GM21526 (cell line): ENCODE data around the gene SIM1.

Experiments
- ATAC-seq: cut with Tn5 transposase; IDR thresholded peaks from one replicate; pipeline ENCODE4 v1.9.1; 2021; ENCODE audit warnings: moderate library complexity; ENCODE audit not compliant: unreplicated experiment, low FRiP score

The SIM1 gene, protein sequence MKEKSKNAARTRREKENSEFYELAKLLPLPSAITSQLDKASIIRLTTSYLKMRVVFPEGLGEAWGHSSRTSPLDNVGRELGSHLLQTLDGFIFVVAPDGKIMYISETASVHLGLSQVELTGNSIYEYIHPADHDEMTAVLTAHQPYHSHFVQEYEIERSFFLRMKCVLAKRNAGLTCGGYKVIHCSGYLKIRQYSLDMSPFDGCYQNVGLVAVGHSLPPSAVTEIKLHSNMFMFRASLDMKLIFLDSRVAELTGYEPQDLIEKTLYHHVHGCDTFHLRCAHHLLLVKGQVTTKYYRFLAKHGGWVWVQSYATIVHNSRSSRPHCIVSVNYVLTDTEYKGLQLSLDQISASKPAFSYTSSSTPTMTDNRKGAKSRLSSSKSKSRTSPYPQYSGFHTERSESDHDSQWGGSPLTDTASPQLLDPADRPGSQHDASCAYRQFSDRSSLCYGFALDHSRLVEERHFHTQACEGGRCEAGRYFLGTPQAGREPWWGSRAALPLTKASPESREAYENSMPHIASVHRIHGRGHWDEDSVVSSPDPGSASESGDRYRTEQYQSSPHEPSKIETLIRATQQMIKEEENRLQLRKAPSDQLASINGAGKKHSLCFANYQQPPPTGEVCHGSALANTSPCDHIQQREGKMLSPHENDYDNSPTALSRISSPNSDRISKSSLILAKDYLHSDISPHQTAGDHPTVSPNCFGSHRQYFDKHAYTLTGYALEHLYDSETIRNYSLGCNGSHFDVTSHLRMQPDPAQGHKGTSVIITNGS

DNA sequence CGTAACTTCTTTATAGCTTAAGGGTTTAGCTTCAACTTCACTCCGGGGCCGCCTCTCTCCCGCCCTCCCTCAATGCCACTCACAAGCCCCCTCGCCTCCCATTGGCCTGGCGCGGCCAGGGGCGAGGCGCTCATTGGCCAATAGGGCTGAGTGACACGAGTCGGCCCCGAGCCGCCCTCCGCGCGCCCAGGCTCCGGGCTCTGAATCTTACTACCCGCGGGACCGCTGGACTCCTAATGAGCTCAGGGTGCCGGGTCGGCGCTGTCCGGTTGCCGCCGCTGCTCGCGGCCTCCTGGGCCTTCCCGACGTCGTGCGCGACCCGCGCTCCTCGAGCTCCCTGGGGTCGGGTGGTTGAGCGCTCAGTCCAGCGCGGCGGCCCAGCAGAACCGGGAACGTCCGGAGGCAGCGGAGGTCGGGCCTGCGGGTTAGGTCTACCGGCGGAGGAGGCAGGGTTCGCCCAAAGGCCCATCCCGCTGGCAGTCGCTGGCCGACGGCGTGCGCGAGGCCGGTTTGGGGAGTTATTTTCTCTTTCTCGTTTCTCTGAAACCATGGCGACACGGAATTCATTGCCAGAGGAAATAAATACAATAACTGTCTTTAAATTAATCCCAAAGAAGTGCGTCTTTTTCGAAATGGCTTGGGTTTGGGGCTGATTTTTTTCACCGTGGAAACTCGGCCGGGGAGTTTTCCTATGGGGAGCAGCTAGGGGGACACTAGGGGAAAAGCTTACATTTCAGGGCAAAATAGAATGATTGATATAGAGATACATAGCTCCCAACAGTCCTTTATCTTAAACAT is at the start of gene SIM1:
Gene SIM1 (minus strand): TSS at position 19 of the 798 bp plus-strand sequence. CDS start 1,453 bp downstream, outside the sequence.
- peak; percentile 45 for ATAC-seq

DNA sequence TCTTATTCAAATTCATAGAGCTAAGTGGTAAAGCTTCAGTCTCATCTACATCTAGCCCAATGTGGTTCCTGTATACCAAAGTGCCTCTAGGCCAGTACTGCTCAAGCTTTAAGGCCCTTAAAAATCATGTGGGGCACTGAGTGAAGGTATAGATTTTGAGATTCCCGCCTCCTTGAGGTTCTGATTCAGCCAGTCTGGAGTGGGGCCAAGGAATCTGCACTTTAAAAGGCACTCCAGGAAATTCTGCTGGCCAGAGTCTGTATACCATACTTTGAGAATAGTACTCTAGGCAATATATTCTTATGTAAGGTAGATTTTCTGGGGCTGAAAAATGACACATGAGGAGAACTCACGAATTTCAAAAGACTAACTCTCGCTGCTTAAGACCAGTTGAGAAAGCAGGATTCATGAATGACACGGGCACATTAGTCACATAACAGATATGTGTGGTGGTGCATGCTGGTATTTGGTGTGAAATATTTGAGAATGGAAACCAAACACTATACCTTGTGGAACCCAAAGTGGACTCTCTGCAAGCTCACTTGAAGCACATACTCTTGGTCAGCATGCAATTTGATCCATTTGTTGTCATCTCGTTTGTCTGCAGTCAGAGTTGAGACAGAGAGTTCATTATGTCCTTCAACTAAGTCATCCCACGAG is 47.6 kb upstream of the SIM1 start:
- no peak for ATAC-seq

DNA sequence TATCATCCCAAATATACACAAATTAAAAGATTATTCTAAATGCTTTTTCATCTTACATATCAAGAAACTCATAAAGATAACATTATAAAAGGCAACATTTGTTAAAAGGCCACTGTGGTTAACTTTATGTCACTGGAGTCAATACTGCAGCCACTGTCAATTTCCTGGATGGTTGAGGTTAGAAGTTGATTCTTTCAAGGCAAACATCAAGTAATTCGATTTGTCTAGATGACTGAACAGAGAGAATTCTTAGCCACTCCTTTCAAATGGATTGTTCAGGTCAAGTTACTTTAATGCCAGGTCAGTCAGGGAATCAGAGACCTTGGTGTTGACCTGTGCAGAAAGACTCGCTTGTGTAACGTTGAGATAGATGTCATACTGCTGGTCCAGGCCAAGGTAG is 44.4 kb upstream of the SIM1 start:
- no peak for ATAC-seq

DNA sequence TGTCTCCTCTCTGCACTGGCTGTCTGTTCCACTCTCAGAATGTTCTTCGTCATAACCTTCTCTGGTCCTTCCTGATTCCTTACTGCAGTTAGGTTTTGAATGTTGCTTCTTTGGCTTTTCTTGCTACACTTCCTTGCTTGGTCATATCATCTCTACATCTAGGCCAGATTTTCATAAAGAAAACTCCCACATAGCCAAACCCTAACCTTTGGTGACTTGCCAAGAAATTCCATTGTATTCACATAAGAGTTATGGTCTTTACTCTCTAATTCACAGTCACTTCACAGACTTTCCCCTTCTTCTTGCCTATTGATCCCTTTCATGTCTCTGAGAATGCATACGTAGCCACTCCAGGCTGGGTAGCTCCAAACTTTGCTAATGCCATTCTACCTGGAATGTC is 41.9 kb upstream of the SIM1 start:
- no peak for ATAC-seq

DNA sequence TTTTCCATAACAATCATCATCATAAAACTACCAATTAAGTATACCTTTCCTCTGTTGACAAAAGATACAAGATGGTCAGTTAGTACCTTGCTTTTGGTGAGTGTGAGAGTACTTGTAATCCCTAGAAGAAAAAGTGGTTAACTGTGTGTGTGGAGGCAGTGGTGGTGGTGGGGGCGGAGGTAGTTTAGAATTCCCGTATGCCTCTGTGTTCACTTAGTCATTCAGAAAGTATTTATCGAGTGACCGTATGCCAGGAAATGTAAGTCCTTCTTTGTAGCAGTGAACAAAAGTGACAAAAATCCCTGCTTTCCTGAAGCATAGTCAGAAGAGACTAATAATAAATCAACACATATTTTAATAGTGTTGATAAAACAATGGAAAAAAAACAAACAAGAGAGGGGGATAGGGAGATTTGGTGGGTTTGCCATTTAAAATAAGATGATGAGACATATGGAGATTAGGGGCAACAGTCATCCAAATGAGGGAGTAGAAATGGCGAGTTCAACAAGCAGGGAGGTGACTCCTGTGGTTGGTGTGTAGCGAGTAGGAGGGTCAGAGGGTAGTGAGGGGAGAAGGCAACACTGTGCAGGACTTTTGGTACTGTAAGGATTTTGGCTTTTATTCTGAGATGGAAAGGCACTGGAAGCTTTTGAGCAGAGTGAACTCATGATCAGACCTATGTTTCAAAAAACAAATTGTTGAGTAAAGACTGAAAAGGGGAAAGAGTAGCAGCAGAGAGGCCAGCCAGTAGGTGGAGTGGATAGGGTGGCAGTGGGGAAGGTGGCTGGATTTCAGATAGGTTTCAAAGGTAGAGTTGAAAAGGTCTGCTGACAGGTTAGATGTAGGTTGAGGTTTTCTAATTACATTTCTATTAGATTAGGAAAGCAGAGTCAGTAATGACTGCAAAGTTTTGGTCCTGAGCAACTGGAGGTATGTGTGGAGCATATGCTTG is 40.3 kb upstream of the SIM1 start:
- ATAC-seq: no peak

DNA sequence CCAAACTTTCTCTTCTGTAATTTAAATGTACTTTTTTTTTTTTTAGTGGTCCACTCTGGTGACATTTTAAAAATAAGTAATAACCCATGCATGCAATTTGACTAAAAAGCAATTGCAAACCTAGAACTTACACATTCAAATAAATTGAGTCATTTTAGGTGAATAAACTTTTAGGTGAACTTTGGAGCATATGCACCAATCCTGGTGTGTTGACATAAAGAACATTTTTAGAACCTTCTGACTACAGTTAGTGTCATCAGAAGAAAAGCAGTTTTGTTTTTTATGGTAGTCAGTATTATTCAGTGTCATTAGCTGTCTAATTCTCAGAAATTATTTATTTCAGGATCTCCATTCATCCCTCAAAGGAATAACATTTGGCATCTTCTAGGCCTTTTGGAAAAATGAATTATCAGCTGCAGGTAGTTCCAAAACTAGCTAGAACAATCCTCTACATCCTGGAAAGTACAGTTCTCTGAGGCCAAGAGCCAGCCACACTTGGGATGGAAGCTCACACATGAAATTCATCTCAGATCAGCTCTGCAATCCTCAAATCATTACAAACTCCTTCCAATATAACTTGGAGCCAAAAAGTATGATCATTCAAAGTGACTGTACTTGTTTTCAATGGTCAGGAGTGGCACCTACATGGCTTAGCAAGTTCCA is 38.5 kb upstream of the SIM1 start:
- ATAC-seq: no peak

DNA sequence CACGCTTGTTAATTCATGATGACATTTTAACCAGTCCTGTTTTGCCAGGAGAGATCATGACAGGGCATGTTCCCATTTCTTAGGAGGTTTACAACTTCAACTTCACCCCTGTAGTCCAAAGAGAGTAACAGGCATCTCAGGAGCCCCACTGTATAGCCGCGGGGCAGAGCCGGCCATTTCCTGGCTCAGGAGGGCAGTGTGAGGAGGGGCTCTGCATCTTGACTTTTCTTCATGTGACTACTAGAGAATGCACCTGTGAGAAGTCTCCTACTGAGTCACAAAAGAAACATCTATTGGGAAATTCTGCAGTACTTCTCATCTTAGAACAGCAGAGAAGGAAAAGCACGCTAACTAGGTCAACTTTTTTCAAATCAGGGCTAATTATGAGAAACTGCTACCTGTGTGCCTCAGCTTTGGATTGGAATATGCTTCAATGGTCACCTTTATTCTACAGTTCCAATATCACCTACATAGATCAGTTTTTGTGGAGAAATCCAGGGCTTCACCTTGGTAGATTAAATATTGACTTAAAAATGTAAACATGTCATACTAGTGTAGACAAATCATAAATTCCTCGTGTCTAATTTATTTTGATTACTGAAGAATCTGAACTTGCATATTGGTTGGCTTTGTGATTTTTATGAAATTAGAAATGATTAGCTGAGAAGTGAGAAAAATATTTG is 28.6 kb upstream of the SIM1 start:
- ATAC-seq: no peak

DNA sequence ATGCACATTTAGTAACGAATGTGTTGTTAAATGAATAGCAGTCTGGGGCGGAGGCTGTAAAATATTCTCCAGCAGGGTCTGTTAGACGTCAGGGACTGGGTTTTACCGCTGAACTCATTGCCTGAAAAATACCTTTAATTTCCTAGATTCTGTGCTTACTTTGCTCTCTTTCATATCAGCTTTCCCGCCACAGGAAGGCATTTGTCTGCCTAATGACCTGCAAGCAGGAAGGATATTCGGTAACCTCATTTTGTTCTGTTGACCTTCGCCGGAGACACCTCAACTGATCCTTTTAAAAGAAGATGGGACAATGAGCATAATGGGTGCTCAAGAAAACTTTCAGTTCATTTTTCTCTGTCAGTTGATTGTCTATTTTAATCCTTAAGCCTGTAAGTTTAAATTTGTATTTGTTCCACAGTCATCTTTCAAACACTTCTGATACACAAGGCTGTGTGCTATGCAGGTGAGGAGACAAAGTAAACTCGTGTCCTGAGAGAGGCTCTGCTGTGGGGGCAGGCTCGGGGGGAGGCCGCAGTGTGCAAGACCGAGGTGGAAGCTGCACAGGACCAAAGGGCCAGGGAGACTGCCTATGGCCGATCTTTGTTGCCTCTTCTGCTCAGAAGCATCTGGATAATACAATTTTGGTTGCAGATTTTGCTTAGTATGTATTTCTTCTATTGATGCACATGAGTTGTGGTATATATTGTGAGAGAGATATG is 27.4 kb upstream of the SIM1 start:
- no peak for ATAC-seq

DNA sequence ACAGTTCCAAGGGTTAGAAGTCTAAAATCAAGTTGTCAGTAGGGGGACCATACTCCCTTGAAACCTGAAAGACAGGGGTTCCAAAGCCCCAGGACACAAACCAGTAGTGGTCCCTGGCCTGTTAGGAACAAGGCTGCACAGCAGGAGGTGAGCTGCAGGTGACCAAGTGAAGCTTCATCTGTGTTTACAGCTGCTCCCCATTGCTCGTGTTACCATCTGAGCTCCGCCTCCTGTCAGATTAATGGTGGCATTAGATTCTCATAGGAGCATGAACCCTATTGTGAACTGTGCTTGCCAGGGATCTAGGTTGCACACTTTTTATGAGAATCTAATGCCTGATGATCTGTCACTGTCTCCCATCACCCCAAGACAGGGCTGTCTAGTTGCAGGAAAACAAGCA is 25.3 kb upstream of the SIM1 start:
- ATAC-seq: no peak

DNA sequence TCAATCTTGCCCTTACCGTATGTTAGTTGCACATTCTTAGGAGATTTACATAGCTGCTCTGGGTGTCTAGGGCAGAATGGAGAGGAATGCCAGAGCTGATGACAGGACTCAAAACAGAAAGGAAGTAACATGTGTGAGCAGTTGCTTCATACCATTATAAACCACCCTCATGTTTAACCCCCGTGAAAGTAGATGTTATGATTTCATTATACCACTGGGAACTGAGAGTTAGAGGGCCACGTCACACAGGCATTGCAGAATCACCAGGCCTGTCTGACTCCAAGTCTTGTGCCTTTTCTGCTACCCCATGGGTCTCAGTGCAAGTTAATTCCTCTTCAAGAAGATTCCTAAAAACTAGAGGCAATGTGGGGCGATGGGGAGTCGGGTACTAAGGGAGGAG is 23.5 kb upstream of the SIM1 start:
- ATAC-seq: peak; percentile 36

DNA sequence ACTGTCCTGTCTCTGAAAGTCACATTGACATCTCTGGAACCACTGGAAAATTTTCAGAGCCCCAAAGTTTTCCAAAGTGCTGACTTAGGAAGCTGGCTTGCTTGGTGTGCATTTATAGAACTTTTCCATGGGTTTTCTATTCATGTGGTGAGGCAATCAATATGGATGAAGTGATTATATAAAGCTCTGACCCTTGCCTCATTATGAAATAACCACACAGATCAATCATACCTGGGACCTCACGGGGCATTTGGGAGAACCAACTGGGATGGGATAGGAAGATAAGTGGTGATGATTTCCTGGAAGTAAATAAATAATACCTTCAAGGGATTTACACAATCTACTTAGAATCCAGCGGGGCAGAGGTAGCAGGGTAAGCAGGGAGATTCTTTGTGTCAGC is 22.9 kb upstream of the SIM1 start:
- ATAC-seq: no peak

DNA sequence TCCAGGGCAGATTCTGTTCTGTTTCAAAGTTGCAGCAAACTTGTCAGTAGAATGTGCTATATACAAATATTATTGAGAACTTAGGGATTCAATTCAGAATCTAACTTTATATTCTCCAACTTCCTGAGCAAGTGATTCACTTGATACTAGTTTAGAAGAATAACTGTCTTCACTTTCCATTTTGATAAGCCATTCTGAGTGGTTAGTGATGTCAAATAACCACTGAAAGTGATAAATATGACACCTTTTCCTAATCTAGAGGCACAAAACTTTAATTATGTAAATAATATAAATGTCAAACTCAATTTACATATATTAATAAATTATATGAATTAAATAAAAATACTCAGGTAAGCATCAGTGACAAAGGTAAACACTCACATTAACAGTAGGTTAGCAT is 20.5 kb upstream of the SIM1 start:
- no peak for ATAC-seq

DNA sequence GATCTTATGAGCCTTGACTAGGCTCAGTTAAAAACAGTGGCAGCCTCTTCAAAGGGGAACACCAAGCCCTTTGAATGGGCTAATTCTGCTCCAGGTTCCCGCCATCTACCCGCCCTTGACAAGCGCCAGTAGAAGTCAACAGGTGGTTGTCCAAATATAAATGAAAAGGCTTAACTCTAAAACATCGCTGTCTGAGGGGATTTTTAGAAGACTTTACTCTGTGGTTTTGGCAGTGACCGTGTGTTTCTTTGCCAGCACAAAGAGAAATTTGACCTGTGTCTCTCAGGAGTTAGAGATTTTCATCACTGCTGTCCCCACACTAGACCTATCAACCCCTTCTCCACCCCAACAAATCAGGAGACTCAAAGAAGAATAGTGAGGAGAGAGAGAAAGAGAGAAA is 19.8 kb upstream of the SIM1 start:
- ATAC-seq: peak; percentile 42

DNA sequence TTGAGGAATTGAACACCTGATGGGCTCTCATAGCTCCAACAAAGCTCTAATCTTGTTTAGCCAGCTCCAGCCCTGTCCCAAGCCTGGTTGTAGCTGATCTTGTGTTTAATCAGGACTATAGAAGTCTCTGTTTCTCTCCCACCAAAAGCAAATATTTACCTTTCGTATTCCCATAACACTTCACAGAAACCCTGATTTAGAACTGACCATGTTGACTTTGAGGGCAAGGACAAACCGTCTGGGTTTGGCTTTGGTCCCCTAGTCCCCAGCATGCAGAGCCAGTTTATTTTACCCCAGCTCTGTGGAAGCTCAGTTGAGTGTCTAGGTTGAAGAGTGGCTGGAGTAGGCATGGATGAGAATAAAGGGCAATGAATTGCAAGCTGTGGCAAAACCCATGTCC is 18.0 kb upstream of the SIM1 start:
- ATAC-seq: no peak

DNA sequence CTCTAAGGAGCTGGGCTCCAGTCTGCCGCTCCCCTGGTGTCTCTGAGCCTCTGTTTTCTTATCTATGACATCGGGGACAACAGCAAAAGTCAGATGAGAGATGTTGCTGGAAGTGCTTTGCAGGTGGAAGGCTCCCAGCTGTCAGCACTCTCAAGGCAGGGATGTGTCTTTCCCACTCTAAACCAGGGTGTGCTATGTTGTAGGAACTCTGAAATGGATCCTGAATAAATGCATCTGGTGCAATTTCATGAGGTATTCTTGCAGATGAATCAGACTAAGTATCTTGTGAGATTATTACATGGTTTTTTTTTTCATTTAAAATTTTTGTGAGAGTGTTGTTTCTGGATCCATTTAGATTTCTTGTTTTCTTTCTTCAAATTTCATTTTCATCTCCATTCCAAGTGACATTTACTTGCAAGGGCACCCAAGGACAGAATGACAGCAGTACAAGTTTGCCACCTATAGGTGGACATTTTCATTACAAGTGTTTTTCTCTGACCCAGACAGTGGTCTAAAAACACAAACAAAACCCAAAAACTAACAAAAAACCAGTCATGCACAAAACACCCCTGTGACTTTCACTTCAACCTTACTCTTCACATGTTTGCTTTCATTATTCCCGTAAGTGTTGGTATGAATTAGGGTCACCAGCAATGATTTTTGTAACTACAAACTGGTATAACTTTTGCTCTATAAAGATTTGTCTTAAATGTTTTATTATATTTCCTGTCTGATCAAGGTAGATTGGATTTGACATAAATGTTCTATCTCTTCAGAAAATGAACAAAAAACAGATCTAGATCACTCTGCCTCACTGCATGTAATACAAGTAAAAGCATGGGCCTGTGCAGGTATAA is 14.7 kb upstream of the SIM1 start:
- ATAC-seq: peak; percentile 45

DNA sequence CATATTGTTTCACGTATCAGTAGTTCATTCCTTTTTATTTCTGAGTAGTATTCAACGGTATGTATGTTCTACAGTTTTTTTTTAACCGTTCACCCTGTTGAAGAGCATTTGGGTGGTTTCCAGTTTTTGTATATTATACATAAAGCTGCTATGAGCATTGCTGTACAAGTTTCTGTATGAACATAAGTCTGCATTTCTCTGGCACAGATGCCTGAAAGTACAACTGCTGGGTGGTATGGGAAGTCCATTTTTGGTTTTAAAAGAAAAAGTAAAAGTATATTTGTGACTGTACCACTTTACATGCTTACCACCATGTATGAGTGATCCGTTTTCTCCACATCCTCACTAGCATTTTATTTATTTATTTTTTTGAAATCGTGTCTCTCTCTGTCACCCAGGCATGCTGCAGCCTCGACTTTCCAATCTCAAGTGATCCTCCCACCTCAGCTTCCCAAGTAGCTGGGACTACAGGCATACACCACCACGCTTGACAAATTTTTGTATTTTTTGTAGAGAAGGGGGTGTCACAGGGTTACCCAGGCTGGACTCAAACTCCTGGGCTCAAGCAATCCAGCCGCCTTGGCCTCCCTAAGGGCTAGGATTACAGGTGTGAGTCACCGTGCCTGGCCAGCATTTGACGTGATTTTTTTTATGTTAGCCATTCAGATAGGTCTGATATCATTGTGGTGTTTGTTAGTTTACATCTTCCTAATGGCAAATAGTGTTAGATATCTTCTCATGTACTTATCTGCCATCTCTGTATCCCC is 11.0 kb upstream of the SIM1 start:
- peak; percentile 70 for ATAC-seq
